ENCODE data around the gene CD63. TPM values are rescaled to one million over a fixed set of nuclear protein-coding genes. Genes with fewer than 3 reads are reported as not detected.
A peak's percentile ranks its signal among the peaks of the same experiment; 100 is the strongest.

The CD63 gene
- total and polyA plus RNA-seq, 4 donors: 1,107 to 1,532 (median 1,229) TPM

DNA sequence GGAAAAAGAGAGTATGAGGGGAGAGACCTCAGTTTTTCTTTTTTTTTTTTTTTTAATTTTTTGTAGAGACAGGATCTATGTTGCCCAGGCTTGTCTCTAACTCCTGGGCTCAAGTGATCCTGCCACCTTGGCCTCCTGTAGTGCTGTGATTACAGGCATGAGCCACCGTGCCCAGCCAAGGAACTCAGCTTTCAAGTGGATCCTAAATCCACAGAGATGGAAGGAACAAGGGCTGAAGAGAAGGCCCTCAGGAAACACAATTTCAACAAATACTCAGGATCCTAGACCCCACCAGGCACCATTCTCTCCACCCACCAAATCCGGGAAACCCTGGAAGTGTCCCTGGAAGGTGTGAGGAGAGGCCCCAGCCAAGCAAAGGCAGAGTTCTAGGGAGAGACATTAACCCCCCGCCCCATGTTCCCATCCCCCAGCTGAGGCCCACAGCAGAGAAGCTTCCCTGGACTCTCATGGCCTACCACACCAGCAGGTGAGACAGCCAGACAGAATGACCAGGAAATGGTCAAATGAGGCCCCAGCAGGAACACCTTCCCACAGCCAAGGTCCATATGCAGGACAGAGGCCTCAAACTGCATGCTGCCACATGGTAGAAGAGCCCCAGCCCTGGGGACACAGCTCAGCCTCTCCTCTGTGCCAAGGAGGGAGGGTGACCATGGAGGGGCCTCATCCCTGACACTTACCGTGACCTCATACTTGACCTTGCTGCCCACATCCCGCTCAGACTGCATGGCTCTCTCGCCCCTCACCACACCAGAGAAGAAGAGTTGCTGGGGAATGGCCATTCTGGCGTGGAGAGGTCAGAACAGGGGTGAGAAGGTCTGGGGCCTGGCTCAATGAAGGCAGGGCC lies 35.3 kb downstream of the CD63 start:
- intact Hi-C loops (cut with DNase I): no loop called here
- Histone ChIP-seq H3K36me3 (ENCODE audit: control insufficient read depth in 1 of 2, insufficient read depth in 2 of 2, low read length in 1 of 2) (peaks cover 3 to 18% of the 10 kb centered on the region in 2 donors), H3K4me3 (ENCODE audit: low read length in 2 of 2) (no peak overlapping the region), H3K27me3 (ENCODE audit: control insufficient read depth in 1 of 2, insufficient read depth in 2 of 2, low read length in 1 of 2) (no peaks in the 10 kb centered on the region), H3K9me3 (ENCODE audit: control insufficient read depth, low read length) (no peaks in the 10 kb centered on the region), H3K27ac (ENCODE audit: low read depth in 1 of 2, low read length in 2 of 2) (no peak overlapping the region), H3K4me1 (ENCODE audit: control insufficient read depth in 1 of 2, insufficient read depth in 2 of 2, low read length in 2 of 2) (no peaks in the 10 kb centered on the region)
- ATAC-seq (ENCODE audit: low FRiP score) (no peak), DNase-seq (peak in 1 of 2 donors; percentile 51)
- WGBS, 2 donors: 89 to 95% methylated on average over 7 of the region's 7 CpGs

DNA sequence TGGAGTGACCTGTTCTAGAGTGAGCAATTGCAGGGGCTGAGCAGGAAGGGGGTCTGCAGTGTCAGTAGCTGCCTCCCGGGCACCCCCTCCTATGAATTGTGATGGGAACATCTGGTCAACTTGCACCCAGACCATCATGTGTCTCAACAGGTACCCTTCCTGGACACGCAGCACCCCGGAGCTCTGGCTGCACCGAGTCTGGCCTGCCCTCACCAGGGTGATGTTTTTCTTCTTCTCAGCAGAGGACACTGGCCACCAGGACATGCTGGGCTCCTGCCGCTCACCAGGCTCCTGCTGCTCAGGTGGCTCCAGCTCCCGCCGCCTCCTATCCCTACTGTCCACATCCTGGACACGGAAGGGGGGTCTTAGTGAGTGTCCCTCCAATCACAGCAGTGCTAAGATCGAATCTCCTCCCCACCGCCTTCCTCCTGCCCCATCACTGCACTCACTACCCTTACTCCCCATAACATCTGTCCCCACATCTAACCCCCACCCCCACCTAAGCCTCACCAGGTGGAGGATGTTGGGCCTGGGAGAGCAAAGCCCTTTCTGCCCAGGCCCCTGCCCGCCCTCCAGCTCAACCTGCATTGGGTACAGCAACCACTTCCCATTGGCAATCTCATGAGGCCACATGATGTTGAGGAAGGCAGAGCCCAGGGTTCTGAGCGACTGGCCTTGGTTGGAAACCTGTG lies 36.0 kb downstream of the CD63 start:
- no peak overlapping the region for H3K27ac ChIP-seq (ENCODE audit: low read depth in 1 of 2, low read length in 2 of 2)
- no peaks in the 10 kb centered on the region for H3K4me1 ChIP-seq (ENCODE audit: control insufficient read depth in 1 of 2, insufficient read depth in 2 of 2, low read length in 2 of 2)
- ATAC-seq (ENCODE audit: low FRiP score): no peak
- H3K4me3 ChIP-seq (ENCODE audit: low read length in 2 of 2): no peak overlapping the region
- peak in 1 of 2 donors; percentile 67 for DNase-seq
- H3K9me3 ChIP-seq (ENCODE audit: control insufficient read depth, low read length): no peaks in the 10 kb centered on the region
- peaks cover 8 to 17% of the 10 kb centered on the region in 2 donors for H3K36me3 ChIP-seq (ENCODE audit: control insufficient read depth in 1 of 2, insufficient read depth in 2 of 2, low read length in 1 of 2)
- WGBS, 2 donors: 89 to 95% methylated on average over 12 of the region's 12 CpGs
- no peaks in the 10 kb centered on the region for H3K27me3 ChIP-seq (ENCODE audit: control insufficient read depth in 1 of 2, insufficient read depth in 2 of 2, low read length in 1 of 2)
- intact Hi-C loops (cut with DNase I): no loop called here

DNA sequence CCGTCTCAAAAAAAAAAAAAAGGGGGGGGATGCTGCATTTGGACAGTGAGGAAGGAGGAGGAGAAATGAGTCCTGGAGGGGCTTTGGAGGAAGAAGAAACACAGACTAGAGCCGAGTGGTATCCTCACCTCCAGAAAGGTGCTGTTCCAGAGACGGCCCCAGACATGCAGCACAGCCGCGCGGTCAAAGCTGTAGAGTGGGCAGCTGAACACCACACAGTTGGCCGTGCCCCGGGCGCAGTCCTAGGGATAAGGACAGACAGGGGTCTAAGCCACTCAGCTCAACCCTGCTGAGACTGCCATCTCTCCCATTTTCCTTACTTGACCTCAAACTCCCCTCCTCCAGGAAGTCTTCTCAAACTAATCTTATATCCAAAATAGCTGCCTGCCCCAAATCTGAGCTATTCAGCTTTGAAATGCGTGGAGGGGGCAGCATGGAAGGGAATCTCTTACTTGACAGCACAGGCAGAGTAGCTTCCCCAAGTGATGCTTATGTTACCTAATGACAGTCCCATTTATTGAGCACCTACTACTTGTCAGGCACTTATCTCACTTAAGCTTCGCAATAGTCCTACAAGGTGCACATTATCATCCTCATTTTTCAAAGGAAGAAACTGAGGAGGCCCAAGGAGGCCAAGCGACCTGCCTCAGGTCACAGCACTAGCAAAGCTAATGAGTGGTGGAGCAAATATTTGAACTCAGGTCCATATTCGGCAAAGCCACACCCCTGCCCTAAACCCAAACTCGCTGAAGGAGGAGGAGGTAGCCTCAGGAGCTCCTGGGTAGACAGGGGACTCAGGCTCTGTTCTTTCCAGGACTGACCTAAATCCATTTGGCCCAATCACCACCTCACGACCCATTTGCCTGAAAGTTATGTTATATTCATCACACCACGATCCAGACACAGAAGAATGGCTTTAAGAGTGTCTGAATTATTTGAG lies 39.8 kb downstream of the CD63 start:
- H3K4me1 ChIP-seq (ENCODE audit: control insufficient read depth in 1 of 2, insufficient read depth in 2 of 2, low read length in 2 of 2): no peaks in the 10 kb centered on the region
- H3K27me3 ChIP-seq (ENCODE audit: control insufficient read depth in 1 of 2, insufficient read depth in 2 of 2, low read length in 1 of 2): no peaks in the 10 kb centered on the region
- intact Hi-C loops (cut with DNase I): no loop called here
- no peak overlapping the region for H3K4me3 ChIP-seq (ENCODE audit: low read length in 2 of 2)
- 88% methylated on average over 16 of the region's 16 CpGs for WGBS, 2 donors
- no peaks in the 10 kb centered on the region for H3K9me3 ChIP-seq (ENCODE audit: control insufficient read depth, low read length)
- DNase-seq (peak in 1 of 2 donors; percentile 70), ATAC-seq (ENCODE audit: low FRiP score) (no peak)
- H3K36me3 ChIP-seq (ENCODE audit: control insufficient read depth in 1 of 2, insufficient read depth in 2 of 2, low read length in 1 of 2): peaks cover 9 to 14% of the 10 kb centered on the region in 2 donors
- H3K27ac ChIP-seq (ENCODE audit: low read depth in 1 of 2, low read length in 2 of 2): no peak overlapping the region

DNA sequence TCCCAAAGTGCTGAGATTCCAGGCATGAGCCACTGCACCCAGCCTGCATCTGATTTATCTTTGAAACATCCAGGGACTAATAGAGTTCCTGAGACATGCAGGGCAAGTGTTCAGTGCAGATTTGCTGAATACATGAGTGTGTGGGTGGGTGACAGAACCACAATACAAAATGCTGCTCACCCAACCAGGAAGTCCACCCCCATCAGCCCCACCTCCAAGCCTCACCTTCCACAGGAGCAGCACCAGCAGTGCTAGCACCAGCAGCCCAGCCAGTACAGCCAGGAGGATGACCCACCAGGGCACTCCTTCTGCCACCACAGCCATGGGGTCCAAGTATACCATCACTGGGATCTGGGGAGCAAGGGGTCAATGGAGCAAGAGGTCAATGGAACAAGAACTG lies 41.1 kb downstream of the CD63 start:
- DNase-seq: peak in 1 of 2 donors; percentile 46
- H3K36me3 ChIP-seq (ENCODE audit: control insufficient read depth in 1 of 2, insufficient read depth in 2 of 2, low read length in 1 of 2): peaks cover 9% of the 10 kb centered on the region in 2 donors
- intact Hi-C loops (cut with DNase I): no loop called here

DNA sequence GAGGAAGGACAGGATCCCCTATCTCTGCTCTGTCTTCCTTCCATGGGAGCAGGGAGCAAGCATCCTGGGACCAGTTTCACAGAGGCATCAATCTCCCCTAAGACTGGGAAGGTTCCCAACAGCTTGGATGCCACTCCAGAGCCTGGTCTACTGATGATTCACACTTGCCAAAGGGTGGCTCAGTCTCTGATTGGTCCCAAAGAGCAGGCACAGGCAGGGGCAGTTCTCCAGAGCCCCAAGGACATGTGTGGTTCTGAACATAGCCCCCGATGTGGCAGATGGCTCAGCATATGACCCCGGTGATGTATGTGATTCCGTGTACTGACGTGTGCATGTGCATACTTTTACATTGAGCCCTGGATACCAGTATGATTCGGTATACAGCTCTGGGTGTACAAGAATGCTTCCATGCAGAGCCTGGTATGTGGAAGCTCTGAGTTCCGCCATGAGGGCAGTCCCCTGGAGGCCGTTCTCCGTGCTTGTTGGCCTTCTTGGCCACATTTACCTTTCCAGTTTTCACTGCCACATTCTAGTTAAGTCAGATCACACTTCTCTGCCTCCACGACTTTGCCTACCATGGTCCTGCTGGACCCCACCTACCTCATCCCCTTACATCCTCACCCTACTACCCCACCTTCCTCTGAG lies 42.3 kb downstream of the CD63 start:
- no peaks in the 10 kb centered on the region for H3K9me3 ChIP-seq (ENCODE audit: control insufficient read depth, low read length)
- H3K4me1 ChIP-seq (ENCODE audit: control insufficient read depth in 1 of 2, insufficient read depth in 2 of 2, low read length in 2 of 2): no peaks in the 10 kb centered on the region
- no peak overlapping the region for H3K27ac ChIP-seq (ENCODE audit: low read depth in 1 of 2, low read length in 2 of 2)
- DNase-seq (peak in 1 of 2 donors; percentile 62), ATAC-seq (ENCODE audit: low FRiP score) (no peak)
- WGBS, 2 donors: 74 to 80% methylated on average over 9 of the region's 9 CpGs
- H3K27me3 ChIP-seq (ENCODE audit: control insufficient read depth in 1 of 2, insufficient read depth in 2 of 2, low read length in 1 of 2): no peaks in the 10 kb centered on the region
- no peak overlapping the region for H3K4me3 ChIP-seq (ENCODE audit: low read length in 2 of 2)
- intact Hi-C loops (cut with DNase I): no loop called here
- peaks cover 5 to 9% of the 10 kb centered on the region in 2 donors for H3K36me3 ChIP-seq (ENCODE audit: control insufficient read depth in 1 of 2, insufficient read depth in 2 of 2, low read length in 1 of 2)

More for the DNA sequence above, 41.1 kb downstream of the CD63 start:
- no peak overlapping the region for H3K4me3 ChIP-seq (ENCODE audit: low read length in 2 of 2)
- no peaks in the 10 kb centered on the region for H3K9me3 ChIP-seq (ENCODE audit: control insufficient read depth, low read length)
- H3K27ac ChIP-seq (ENCODE audit: low read depth in 1 of 2, low read length in 2 of 2): no peak overlapping the region
- H3K27me3 ChIP-seq (ENCODE audit: control insufficient read depth in 1 of 2, insufficient read depth in 2 of 2, low read length in 1 of 2): no peaks in the 10 kb centered on the region
- H3K4me1 ChIP-seq (ENCODE audit: control insufficient read depth in 1 of 2, insufficient read depth in 2 of 2, low read length in 2 of 2): no peaks in the 10 kb centered on the region
- ATAC-seq (ENCODE audit: low FRiP score): no peak

DNA sequence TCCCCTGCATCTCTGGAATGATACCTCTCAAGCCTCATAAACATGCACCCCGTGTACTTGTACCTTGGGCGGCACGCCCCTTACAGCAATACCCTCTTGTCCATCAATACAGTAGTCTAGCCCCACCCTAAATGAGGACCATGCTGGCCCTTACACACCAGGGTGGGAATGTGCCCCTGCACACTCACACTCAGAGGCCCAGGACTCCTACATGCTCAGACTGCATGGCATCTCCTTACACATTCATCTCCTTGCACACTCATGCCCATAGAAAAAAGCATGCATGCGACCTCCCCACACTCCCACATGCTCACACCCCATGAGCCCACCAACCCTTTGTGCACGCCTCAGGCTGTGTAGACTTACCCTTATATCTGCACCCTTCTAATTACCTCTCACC lies 43.1 kb downstream of the CD63 start:
- Histone ChIP-seq H3K27me3 (ENCODE audit: control insufficient read depth in 1 of 2, insufficient read depth in 2 of 2, low read length in 1 of 2) (no peaks in the 10 kb centered on the region), H3K4me1 (ENCODE audit: control insufficient read depth in 1 of 2, insufficient read depth in 2 of 2, low read length in 2 of 2) (no peaks in the 10 kb centered on the region), H3K27ac (ENCODE audit: low read depth in 1 of 2, low read length in 2 of 2) (no peak overlapping the region), H3K9me3 (ENCODE audit: control insufficient read depth, low read length) (no peaks in the 10 kb centered on the region), H3K4me3 (ENCODE audit: low read length in 2 of 2) (no peak overlapping the region), H3K36me3 (ENCODE audit: control insufficient read depth in 1 of 2, insufficient read depth in 2 of 2, low read length in 1 of 2) (peaks cover 5 to 9% of the 10 kb centered on the region in 2 donors)
- intact Hi-C loops (cut with DNase I): no loop called here
- DNase-seq (peak in 1 of 2 donors; percentile 27), ATAC-seq (ENCODE audit: low FRiP score) (no peak)
- WGBS, 2 donors: 87 to 88% methylated on average over 5 of the region's 5 CpGs

DNA sequence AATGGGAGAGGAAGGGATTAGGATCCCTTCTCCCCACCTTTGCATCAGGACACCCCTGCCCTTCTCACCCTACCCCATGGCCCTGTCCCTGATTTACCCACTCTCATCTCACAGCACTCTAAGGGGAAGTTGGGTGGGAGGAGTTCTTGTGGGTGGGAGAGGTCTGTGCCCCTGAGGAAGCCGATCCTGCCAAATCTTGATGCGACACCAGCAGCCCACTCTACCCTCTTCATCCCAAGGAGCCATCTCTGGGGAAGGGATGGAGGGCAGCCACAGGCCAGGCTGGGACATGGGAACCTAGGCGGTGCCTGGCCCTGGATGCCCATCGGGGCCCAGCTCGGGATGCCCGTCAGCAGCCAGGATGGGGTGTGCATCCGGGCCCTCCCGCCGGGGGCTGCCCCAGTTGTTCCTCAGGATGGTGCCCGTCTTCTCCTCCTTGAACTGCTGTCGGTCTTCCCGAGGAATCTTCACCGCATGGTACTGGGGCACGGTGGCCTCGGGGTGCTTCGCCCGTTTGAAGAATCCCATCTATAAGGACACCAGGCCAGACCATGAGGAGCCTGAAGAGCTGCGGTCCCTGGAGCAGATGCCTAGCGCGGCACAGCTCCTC lies 43.9 kb downstream of the CD63 start:
- no peaks in the 10 kb centered on the region for H3K4me1 ChIP-seq (ENCODE audit: control insufficient read depth in 1 of 2, insufficient read depth in 2 of 2, low read length in 2 of 2)
- ATAC-seq (ENCODE audit: low FRiP score): no peak
- intact Hi-C loops (cut with DNase I): no loop called here
- H3K9me3 ChIP-seq (ENCODE audit: control insufficient read depth, low read length): no peaks in the 10 kb centered on the region
- 86 to 89% methylated on average over 20 of the region's 20 CpGs for WGBS, 2 donors
- H3K36me3 ChIP-seq (ENCODE audit: control insufficient read depth in 1 of 2, insufficient read depth in 2 of 2, low read length in 1 of 2): peaks cover 5 to 9% of the 10 kb centered on the region in 2 donors
- DNase-seq: peak in 1 of 2 donors; percentile 71
- H3K27me3 ChIP-seq (ENCODE audit: control insufficient read depth in 1 of 2, insufficient read depth in 2 of 2, low read length in 1 of 2): no peaks in the 10 kb centered on the region
- no peak overlapping the region for H3K27ac ChIP-seq (ENCODE audit: low read depth in 1 of 2, low read length in 2 of 2)
- H3K4me3 ChIP-seq (ENCODE audit: low read length in 2 of 2): no peak overlapping the region
